Retina (tissue), 1 donor: ENCODE data around the gene ADRA2C.

Experiments used
- DNase-seq: peaks from one replicate; pipeline ENCODE4 v3.0.0-alpha.2; 2016

Gene ADRA2C

DNA sequence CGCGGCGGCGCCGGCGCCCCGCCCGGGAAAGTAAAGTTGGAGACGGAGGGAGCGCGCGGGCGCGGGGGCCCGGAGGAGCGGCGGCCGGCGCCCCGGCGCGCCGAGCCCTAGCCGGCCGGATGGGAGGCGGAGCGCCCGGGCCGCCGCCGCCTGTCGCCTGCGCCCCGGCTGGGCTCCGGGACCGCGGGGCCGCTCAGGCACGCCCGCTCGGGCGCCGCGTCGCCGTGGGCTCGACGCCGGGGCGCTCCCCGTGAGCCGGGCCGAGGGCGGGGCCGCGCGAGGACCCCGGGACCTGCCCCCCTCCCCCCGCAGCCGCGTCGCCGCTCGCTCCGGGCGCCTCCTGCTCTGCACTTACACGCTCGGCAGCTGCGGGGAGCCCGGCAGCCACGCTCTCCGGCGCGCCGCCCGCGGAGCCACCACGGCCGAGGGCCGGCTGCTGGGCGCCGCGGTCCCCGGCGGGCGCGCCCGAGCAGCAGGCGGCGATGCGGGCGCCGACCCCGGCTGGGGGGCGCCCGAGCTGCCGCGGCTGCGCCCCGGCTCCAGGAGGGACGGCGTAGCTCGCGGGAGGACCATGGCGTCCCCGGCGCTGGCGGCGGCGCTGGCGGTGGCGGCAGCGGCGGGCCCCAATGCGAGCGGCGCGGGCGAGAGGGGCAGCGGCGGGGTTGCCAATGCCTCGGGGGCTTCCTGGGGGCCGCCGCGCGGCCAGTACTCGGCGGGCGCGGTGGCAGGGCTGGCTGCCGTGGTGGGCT is at the start of gene ADRA2C:
ADRA2C (plus strand) TSS at position 350 of the 749 bp plus-strand sequence; CDS start at position 572, 222 bp downstream.
- DNase-seq, result no peak

DNA sequence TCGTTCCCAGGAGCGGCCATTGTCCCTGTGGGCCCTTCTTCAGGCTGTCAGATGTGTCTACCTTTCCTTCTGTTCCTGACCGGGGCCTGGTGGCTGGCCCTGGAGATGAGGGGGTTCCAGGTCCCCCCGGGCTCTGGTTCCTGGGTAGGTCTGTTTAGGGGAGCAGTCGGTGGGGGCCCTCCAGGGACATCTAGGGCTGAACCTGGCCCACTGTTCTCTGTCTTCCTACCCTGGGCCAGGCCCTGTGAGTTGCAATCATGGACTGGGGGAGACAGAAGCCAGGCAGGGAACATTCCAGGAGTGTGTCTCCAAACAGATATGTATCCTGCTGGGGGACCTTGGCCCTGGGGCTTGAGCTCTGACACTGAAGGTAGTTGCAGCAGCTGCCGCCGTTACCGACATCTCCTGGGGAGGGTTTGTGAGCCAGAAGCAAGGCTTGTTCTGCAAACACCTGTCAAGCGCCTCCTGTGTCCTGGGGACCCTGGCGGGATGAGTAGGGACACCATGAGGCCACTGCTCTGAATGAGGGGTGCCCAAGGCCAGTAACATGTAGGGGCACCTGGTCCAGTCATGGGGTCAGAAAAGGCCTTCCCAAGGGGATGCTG is 49.5 kb upstream of the ADRA2C start:
- no peak for DNase-seq

DNA sequence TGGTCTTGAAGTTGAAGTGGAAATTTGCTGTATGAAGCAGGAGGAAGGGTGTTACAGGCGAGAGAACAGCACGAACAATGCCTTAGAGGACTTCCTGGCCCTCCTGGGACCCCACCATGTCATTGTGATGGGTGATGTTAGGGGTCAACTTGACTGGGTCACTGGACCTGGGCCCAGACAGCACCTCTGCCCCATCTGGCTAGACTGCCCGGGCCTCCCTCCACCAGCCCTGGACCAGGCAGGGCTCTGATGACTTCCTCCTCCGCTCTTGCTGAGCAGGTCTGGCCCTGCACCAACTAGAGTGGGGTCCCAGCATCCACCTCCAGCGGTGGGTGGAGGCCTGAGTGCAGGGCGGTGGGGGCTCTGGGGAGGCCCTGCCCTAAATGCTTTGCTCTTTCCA is 48.9 kb upstream of the ADRA2C start:
- DNase-seq, result no peak

DNA sequence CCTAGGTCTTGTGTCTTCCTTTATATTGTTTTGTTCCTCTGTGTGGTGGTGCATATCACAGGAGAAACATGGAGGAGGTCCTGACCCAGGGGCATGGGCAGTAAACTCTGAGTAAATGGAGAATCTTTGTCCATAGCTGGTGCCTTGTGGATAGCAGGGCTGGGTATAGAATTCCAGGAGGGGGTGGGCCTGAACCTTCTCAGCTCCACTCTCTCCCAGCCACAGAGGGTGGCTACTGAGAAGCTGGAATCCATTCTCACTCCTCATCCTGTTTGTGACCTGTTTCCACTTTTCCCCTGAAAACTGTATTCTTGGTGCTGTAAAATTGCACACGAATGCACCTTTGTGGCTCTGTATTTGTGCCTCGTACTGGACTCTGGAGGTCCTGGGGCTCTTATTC is 47.7 kb upstream of the ADRA2C start:
- DNase-seq, result no peak

DNA sequence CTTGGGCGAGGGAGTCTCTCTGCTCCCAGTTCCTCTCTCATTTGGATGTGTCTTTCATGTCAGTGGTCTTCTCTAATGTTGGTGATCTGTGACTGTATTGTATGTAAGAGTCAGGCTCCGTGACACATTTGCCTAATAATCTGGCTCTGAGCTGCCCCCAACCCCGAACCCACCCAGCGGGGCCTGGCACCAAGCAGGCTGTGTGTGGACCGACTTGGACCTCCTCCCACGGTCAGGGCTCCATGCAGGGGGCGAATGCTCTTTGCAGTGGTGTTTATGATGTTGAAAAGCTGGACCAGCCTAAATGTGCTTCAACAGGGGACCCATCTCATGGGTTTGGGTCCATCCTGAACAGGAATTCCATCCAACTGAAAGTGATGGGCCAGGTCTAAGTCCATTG is 47.0 kb upstream of the ADRA2C start:
- no peak for DNase-seq

DNA sequence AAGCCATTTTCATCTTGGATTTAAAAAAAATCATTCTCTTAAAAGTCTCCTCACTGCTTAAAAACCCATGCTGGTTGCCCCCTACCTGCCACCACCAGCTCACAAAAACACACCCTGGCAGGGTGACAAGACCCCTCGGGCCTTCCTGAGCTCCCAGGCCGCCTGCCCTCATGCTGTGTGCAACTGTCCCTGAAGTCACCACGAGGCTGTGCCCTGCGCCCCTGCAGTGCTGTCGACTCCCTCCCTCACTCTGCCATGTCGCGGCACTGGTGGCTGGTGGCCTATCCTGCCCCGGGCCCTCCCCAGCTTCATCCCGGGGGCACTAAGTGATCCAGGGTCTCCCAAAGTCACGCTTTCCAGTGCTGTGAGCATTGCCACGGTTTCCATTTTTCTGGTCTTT is 46.3 kb upstream of the ADRA2C start:
- DNase-seq, result no peak

DNA sequence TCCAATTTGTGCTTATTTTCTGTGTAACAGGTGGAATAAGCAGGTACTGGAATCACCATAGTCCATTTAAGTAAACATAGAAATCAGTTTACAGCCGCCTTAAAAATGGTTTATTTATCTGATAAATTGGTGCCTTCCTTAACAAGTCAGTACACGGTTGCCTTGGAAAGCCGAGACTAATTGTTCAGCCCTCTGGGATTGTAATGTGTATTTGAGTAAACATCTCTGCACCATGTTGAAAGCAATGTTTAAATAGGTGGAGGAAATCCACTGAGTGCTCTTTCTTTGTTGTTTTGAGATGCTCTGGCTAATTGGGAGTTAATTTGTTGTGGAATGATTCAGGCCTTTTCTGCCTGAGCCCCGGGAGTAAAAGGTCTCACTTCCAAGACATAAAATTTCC is 45.7 kb upstream of the ADRA2C start:
- no peak for DNase-seq

DNA sequence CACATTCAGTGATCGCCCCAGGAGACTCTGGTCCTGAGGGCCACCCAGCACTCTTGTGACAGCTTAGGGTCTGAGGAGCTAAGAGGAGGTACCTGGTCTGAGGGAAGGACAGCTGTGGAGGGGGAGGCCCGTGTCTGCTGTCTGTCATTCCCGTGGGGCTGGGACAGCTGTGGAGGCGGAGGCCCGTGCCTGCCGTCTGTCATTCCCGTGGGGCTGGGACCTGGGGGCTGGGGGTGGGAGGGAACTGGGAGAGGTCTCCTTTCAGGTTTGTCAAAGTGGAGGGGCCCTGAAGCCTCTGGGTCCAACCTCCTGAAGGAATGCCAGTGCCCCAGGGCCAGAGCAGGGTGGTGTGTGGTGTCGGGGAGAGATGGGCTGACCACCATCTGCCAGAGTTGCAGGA is 45.0 kb upstream of the ADRA2C start:
- no peak for DNase-seq

DNA sequence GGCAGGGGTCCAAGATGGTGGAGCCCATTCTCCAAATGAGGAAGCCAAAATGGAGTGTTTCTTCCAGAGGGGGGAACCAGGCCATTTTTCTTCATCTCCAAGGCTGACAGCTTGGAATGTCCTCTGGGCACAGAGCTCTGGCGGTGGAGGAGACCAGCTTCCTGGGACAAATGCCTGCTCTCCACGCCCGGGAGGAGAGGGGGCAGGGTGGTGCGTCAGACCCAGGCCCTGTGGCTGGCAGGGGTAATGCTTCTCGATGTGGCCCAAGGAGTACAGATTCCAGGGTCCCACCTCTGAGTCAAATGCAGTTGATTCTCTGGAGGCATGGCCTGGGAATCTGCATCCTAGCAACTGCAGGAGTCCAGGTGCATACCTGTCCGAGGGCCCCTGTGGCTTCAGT is 44.6 kb upstream of the ADRA2C start:
- DNase-seq, result no peak

DNA sequence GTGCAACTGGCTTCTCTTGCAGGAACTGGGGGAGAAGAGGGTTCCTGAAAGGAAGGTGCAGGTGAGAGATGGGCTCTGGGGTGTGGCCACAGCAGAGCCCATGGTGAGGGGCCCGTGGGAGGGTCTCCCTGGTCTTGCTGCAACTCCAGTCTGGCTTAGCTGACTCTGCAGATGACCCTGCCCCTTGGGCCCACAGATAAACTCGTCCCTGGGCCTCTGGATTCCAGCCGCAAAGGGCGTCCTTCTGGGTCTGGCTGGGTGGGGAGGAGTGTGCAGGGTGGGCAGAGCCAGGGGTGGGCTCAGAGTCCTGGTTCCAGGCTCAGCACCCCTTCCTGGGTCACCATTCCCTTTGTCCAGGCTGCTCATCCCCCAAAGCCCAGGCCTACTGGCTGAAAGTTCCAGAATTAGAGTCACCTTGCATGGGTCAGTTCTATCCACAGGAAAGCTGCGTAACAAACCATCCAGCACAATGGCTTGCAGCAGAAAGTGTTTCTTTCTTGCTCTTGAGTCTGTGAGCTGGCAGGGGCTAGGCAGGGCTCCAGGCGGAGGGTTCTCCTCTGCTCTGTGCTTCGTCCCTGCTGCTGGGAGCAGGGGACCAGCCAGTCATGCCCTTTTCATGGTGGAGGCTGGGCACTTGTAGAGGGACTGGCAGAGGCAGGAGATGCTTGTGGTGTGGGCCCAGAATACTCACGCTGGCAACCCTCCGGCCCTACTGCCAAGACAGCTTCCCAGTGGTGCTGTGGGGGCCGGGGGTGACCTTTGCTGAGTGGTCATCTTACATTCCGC is 43.5 kb upstream of the ADRA2C start:
- DNase-seq, result no peak

DNA sequence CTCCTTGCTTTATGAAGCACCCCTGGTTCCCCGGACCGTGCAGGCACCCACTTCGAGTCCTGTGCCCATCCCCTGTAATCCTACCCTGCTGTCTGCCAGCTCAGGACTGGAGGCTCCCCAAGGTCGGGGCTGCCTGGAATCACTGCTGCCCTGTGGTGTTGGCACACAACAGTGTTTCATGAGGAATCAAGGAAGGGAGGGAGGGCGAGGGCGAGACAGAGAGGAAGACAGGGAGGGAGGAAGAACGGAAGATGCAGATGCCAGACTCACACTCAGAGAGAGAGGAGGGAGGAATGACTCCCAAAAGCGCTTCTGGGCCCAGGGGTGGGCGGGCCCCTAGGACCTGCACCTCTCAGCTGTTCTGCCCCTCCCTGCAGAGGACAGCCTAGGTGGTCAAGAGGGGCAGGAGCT is 42.9 kb upstream of the ADRA2C start:
- DNase-seq, result no peak

DNA sequence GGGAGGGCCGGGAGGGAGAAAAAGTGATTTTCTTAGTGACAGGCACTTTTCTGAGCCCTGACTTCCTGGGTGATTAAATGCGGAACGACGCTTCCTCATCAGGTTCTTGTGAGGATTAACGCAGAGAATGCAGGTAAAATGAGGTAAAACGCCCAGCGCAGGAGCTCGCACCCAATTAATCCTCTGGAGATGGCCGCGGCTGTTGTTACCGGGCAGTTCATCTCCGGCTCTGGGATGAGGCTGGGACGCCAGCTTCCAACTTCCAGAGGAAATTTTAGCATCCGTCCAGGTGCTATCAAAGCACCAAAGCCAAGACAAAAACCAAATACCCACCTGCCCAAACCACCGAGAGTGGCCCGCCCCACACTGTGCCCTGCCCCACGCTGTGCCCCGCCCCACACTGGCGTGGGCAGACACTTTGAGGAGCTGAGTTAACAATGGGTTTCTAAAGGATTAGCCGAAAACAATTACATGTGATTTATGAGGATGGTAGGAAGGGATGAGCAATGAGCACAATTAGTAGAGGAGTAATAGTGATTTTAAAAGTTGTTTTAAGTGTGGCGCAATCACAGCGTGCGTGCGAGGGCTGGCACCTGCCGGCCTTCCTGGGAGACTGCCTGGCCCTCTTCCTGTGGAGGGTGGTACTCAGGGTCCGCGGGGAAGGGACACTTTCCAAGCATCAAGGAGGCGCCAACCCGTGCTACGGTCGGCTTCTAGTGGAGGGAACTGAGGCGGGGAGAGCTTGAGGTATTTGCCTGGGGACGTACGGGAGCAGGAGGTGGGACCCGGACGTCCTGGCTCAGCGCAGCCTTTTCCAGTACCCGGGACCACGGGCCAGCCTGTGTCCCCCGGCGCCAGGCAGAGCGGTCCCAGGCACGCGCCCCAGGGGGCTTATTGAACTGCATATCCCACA is 41.6 kb upstream of the ADRA2C start:
- peak; percentile 59 for DNase-seq

DNA sequence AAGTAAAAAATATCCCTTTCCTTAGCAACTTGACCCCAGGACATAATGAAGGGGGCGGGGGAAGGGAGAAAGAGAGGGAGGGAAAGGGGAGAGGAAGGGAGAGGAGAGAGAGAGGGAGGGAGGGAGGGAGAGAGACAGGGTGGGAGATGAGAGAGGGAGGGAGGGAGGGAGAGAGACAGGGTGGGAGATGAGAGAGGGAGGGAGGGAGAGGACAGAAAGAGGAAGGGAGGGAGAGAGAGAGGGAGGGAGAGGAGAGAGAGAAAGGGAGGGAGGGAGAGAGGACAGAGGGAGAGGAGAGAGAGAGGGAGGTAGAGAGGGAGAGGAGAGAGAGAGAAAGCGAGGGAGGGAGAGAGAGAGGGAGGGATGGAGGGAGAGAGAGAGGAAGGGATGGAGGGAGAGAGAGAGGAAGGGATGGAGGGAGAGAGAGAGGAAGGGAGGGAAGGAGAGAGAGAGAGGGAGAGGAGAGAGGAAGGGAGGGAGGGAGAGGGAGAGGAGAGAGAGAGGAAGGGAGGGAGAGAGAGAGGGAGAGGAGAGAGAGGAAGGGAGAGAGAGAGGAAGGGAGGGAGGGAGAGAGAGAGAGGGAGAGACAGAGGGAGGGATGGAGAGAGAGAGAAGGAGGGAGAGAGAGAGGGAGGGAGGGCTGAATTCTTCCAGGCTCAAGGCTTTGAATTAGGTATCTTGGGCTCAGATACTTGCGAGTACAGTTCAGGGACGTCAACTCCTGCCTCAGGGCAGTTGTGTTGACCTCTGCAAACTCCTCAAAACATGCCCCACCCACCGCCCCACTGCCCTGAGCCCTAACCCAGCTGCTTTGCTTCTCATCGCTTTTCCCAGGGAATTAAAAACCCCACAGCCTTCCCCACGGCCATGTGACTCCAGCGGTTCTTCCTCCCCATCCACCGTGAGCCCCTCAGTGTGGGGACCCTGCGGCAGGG is 40.0 kb upstream of the ADRA2C start:
- DNase-seq, result peak; percentile 64

DNA sequence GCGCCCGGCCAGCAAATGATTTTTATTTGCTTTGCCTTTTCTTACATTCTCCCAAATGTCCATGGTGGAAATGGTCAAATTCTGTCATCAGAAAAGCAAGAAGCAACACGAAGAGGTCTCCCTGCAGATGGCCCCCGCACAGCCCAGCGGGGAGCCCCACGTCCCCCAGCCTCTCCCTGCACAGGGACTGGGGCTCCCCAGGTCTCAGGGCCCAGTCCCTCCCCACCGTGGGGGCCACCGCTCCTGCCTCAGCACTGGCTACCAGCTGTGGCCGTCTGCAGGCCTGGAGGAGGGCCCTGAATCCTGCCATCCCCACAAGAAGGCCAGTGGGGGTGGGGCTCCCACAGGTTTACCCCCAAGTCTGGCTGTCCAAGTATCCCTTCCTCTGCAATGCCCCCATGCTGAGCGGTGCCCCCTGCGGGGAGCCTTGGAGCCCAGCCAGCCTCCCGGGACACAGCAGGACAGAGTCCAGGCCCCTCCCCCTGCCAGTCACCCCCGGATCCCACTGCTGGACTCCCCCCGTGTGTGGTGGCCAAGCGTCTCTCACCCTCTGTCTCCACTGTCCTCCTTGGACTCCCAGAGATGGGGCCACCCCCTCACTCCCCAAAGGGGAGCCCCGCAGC is 38.2 kb upstream of the ADRA2C start:
- no peak for DNase-seq

DNA sequence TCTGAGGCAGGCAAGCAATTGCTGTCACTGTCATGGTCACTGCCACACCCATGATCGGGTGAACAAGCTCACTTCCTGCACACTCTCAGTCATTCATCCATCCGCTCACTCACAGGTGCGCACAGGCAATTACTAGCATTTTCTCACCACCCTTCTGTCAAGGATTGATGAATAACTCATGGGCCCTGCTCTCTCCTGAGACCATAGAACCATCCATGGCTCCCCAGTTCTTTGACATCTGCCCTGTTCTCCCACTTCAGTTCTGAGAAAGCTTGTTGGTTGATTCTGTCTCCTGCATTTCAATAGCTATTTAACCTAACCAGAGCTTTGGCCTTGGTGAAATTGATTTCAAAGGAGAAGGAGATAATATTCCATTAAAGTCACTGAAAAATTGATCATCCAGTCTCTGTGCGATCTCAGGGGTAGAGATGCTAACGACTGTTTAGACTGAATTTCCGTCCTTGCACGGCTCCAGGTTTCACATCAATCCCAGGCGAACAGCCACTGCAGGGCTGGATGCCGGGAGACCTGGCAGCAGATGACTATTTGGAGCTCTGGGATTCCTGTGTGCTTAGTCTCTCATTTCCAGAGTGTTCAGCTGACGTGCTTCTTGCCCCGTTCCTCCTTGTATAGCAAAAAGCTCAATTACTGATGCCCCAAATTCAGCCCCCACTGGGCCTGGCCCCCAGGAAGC is 36.9 kb upstream of the ADRA2C start:
- no peak for DNase-seq

DNA sequence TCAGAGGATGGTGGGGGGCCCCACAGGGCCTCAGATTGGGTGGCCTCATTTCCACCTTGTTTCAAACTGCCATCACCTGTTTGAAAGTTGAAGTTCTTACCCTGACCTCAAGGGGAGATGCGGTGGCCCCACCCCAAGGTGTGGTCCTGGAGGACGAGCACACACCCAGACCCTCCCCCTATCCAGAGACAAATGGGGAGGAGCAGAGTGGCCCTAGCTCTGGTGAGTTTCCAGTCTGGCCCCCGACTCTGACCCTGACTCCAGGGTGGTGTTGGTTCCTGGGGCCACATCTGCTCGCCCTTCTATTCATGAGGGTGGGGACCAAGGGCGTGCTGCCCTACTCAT is 36.3 kb upstream of the ADRA2C start:
- DNase-seq, result no peak

DNA sequence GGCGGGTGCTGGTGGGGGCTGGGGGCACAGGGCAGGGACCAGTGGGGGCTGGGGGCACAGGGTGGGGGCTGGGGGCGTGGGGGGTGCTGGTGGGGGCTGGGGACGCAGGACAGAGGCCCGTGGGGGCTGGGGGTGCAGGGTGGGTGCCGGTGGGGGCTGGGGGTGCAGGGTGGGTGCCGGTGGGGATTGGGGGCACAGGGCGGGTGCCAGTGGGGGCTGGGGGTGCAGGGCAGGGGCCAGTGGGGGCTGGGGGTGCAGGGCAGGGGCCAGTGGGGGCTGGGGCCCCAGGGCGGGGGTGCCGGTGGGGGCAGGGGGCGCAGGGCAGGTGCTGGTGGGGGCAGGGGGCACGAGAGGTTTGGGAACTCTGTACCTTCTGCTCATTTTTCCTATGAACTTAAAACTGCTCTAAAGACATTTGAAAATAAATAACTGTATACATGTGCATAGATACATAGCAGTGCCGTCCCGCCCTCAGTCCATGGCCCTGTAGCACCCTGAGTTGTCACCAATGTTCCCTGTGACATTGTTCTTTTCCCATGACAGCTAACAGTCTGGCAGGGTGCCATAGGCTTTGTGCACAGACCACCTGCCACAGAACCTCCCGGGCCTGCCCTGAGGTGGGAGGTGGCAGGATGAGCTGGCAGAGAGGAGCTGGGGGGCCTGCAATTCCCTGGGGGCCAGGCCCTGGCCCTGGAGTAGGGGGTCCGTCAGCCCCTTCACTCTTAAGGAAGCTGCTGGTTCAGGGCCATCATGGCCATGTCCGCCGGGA is 35.6 kb upstream of the ADRA2C start:
- DNase-seq, result no peak

DNA sequence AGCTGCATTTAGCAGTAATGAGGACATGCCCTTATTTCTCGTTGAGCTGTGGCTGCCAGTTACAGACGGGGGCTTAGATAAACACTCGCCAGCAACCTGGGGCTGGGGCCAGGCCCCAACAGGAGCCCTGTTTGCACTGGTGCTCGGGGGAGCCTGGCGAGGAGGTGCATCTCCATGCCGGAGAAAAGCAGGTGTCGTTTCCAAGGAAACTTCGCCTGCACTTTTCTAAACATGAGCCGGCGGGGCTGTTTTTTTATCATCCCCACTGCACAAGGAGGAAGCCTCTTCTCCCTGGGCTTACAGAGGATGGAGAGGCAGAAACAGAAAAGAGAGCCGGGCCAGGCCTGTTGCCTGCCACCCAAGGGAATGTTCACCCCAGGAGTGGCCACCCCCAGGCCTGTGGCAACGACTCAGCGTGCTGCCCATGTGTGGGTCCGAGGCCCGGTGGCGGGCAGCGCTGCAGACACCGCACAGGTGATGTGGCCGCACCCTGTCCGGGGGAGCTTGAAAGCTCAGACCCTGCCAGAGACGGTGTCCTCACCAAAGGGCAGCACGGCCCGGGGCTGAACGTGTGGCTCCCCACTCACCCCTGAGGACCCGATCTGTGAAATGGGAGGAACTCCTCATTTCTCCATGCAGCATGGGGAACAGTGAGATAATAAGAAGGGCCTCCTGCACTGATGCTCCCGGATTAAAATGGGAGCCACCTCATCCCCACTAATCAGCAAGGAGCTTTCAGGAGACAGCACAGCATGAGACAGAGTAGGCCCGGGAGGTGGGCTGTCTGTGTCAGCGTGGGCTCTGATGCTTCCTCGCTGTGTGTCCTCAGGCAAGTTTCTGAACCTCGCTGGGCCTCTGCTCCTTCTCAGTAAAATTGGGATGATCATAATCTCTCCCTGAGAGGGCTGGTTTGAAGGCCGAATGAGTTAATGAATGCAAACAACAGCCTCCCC is 33.8 kb upstream of the ADRA2C start:
- no peak for DNase-seq

DNA sequence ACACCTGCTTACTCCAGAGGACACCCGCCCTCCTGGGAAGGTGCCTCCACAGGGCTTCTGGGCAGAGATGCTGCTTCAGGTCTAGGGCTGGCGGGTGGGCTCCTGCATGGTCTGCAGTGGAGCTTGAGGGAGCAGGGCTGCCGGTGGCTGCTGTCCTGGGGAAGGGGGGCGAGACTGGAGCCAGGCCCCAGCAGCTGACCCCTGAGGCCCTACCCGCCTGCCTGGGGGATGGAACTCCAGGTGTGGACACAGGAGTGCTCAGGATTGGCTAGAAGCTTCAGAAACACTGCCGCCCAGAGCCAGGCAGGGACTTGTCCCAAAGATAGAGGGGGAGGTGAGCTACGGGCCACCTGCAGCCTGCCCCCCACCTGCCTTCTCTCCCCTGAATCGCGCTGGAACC is 33.0 kb upstream of the ADRA2C start:
- no peak for DNase-seq
